Parathyroid adenoma (tissue), 2 donors: Measurements from ENCODE around the gene ANGPTL8.

Experiments
- H2AFZ ChIP-seq: fragments of 300-600 bp; sonication (generic); one replicate; pipeline ENCODE4 v1.7.0; 2017; ENCODE audit warnings: antibody characterized with exemption, mild to moderate bottlenecking
- H3K27ac ChIP-seq: fragments of 300-600 bp; sonication (generic); one replicate; pipeline ENCODE4 v1.7.0; 2017
- H3K27me3 ChIP-seq: fragments of 300-600 bp; sonication (generic); one replicate; pipeline ENCODE4 v1.7.0; 2017; ENCODE audit warnings: low read length; ENCODE audit not compliant: control insufficient read depth, insufficient read depth
- H3K36me3 ChIP-seq: fragments of 300-600 bp; sonication (generic); one replicate; pipeline ENCODE4 v1.7.0; 2017; ENCODE audit warnings: low read length; ENCODE audit not compliant: control insufficient read depth, insufficient read depth
- H3K4me1 ChIP-seq: fragments of 300-600 bp; sonication (generic); one replicate; pipeline ENCODE4 v1.7.0; 2017; ENCODE audit warnings: control low read depth
- H3K4me2 ChIP-seq: fragments of 300-600 bp; sonication (generic); one replicate; pipeline ENCODE4 v1.7.0; 2017; ENCODE audit warnings: low read length
- H3K4me3 ChIP-seq: fragments of 300-600 bp; sonication (generic); one replicate; pipeline ENCODE4 v1.7.0; 2017; ENCODE audit warnings: low read depth, low read length
- H3K79me2 ChIP-seq: fragments of 300-600 bp; sonication (generic); one replicate; pipeline ENCODE4 v1.7.0; 2017; ENCODE audit warnings: control low read depth
- H3K9ac ChIP-seq: fragments of 300-600 bp; sonication (generic); one replicate; pipeline ENCODE4 v1.7.0; 2017; ENCODE audit warnings: mild to moderate bottlenecking
- H3K9me3 ChIP-seq: fragments of 300-600 bp; sonication (generic); one replicate; pipeline ENCODE4 v1.7.0; 2017; ENCODE audit warnings: low read length; ENCODE audit not compliant: control insufficient read depth
- TF ChIP-seq, protein P1 (sequence below): fragments of 300-600 bp; sonication (generic); IDR thresholded peaks from one replicate; pipeline ENCODE4 v1.7.0; 2017; ENCODE audit warnings: antibody characterized with exemption, mild to moderate bottlenecking
- donor health status: primary hyperparathyroidism.

ANGPTL8 gene

GRCh38 chr19:11208561-11209471 lies 30.6 kb upstream of the ANGPTL8 start:
- H3K27me3 ChIP-seq, result no peaks in the 10 kb centered on the region
- no peak overlapping the region for H2AFZ ChIP-seq
- H3K79me2 ChIP-seq, result no peaks in the 10 kb centered on the region
- H3K4me1 ChIP-seq, result no peaks in the 10 kb centered on the region
- no peaks in the 10 kb centered on the region for H3K36me3 ChIP-seq
- no peaks in the 10 kb centered on the region for H3K9me3 ChIP-seq
- no peak overlapping the region for H3K4me3 ChIP-seq
- H3K4me2 ChIP-seq, result no peak overlapping the region
- TF ChIP-seq, protein P1, sequence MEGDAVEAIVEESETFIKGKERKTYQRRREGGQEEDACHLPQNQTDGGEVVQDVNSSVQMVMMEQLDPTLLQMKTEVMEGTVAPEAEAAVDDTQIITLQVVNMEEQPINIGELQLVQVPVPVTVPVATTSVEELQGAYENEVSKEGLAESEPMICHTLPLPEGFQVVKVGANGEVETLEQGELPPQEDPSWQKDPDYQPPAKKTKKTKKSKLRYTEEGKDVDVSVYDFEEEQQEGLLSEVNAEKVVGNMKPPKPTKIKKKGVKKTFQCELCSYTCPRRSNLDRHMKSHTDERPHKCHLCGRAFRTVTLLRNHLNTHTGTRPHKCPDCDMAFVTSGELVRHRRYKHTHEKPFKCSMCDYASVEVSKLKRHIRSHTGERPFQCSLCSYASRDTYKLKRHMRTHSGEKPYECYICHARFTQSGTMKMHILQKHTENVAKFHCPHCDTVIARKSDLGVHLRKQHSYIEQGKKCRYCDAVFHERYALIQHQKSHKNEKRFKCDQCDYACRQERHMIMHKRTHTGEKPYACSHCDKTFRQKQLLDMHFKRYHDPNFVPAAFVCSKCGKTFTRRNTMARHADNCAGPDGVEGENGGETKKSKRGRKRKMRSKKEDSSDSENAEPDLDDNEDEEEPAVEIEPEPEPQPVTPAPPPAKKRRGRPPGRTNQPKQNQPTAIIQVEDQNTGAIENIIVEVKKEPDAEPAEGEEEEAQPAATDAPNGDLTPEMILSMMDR, result no peak
- no peak overlapping the region for H3K27ac ChIP-seq
- H3K9ac ChIP-seq, result no peak overlapping the region

DNA sequence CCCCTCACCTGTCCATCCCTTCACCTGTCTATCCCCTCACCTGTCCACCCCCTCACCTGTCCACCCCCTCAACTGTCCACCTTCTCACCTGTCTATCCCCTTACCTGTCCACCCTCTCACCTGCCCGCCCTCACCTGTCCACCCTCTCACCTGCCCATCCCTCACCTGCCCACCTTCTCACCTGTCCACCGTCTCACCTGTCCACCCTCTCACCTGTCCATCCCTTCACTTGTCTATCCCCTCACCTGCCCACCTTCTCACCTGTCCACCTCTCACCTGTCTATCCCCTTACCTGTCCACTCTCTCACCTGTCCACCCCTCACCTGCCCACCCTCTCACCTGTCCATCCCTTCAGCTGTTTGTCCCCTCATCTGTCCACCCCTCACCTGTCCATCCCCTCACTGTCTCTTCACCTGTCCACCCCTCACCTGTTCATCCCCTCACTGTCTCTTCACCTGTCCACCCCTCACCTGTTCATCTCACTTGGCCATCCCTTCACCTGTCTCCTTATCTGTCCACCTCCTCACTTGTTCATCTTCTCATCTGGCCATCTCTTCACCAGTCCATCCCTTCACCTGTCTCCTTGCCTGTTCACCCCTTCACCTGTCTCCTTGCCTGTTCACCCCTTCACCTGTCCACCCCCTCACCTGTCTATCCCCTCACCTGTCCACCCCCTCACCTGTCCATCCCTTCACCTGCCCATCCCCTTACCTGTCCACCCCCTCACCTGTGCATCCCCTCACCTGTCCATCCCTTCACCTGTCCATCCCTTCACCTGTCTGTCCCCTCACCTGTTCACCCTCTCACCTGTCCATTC lies 29.4 kb upstream of the ANGPTL8 start:
- no peaks in the 10 kb centered on the region for H3K36me3 ChIP-seq
- no peaks in the 10 kb centered on the region for H3K27me3 ChIP-seq
- no peaks in the 10 kb centered on the region for H3K9me3 ChIP-seq
- H3K4me1 ChIP-seq, result no peaks in the 10 kb centered on the region
- TF ChIP-seq, protein P1, result no peak
- H3K79me2 ChIP-seq, result no peaks in the 10 kb centered on the region
- H3K4me2 ChIP-seq, result no peak overlapping the region
- no peak overlapping the region for H2AFZ ChIP-seq
- H3K9ac ChIP-seq, result no peak overlapping the region
- no peak overlapping the region for H3K4me3 ChIP-seq
- no peak overlapping the region for H3K27ac ChIP-seq

DNA sequence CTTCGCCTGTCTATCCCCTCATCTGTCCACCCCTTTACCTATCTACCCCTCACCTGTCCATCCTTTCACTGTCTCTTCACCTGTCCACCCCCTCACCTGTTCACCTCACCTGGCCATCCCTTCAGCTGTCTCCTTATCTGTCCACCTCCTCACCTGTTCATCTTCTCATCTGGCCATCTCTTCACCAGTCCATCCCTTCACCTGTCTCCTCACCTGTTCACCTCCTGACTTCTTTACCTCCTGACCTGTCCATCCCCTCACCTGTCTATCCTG lies 28.8 kb upstream of the ANGPTL8 start:
- TF ChIP-seq, protein P1, result no peak
- Histone ChIP-seq H3K36me3 (no peaks in the 10 kb centered on the region), H3K79me2 (no peaks in the 10 kb centered on the region), H2AFZ (no peak overlapping the region), H3K4me2 (no peak overlapping the region), H3K27ac (no peak overlapping the region), H3K9ac (no peak overlapping the region), H3K4me3 (no peak overlapping the region), H3K9me3 (no peaks in the 10 kb centered on the region), H3K27me3 (no peaks in the 10 kb centered on the region), H3K4me1 (no peaks in the 10 kb centered on the region)

GRCh38 chr19:11214387-11214786 lies 25.0 kb upstream of the ANGPTL8 start:
- Histone ChIP-seq H3K9me3 (no peaks in the 10 kb centered on the region), H3K9ac (no peak overlapping the region), H3K79me2 (no peaks in the 10 kb centered on the region), H3K4me2 (no peak overlapping the region), H3K27ac (no peak overlapping the region), H2AFZ (no peak overlapping the region), H3K4me3 (no peak overlapping the region), H3K4me1 (no peaks in the 10 kb centered on the region), H3K36me3 (no peaks in the 10 kb centered on the region), H3K27me3 (no peaks in the 10 kb centered on the region)
- TF ChIP-seq, protein P1, result no peak
